GM18498 (cell line): ENCODE results near the gene CRTC2.
"Not testable (repeated sequence)": the region's sequence is repeated elsewhere in the genome, so short reads cannot be mapped to it uniquely, and the experiment has no call there.

ENCODE experiments used
- ATAC-seq: cut with Tn5 transposase; IDR thresholded peaks from one replicate; pipeline ENCODE4 v1.9.1; 2021; ENCODE audit warnings: mild to moderate bottlenecking, moderate library complexity; ENCODE audit not compliant: unreplicated experiment

CRTC2 gene, protein sequence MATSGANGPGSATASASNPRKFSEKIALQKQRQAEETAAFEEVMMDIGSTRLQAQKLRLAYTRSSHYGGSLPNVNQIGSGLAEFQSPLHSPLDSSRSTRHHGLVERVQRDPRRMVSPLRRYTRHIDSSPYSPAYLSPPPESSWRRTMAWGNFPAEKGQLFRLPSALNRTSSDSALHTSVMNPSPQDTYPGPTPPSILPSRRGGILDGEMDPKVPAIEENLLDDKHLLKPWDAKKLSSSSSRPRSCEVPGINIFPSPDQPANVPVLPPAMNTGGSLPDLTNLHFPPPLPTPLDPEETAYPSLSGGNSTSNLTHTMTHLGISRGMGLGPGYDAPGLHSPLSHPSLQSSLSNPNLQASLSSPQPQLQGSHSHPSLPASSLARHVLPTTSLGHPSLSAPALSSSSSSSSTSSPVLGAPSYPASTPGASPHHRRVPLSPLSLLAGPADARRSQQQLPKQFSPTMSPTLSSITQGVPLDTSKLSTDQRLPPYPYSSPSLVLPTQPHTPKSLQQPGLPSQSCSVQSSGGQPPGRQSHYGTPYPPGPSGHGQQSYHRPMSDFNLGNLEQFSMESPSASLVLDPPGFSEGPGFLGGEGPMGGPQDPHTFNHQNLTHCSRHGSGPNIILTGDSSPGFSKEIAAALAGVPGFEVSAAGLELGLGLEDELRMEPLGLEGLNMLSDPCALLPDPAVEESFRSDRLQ

DNA sequence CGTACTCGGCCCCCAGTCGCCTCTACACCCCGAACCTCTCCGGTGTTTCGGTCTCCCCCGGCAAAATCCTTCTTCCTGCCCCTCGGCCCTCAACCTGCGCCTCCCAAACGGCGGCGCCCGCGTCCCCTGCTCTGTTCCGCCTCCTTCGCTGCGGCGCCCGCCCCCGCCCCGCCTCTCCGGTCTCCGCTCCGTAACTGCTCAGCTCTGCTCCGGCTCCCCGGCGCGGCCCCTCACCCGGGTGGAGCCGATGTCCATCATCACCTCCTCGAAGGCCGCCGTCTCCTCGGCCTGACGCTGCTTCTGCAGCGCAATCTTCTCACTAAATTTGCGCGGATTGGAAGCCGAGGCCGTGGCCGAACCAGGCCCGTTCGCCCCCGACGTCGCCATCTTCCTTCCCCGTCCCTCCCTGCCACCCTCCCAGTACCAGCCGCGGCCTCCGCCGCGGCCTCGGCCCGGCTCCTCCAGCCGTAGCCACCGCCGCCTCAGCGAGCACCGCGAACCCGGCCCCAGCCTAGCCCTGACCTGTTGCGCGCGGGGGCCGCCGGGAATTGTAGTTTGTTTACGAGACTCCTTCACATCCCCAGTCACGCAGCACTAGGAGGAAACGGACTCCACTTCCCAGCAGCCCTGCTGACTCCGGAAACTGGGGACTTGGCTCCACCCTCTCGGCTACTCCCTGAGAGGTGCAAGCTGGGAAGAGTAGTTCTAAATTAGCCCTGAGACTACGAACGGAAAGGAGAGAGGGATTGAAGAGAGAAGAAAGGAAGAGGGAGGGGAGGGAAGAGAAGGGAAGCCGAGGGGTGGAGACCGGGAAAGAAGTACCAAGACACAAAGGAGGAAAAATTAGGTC is at the start of gene CRTC2:
Gene CRTC2, minus strand, starts transcription at position 502 of the 850 bp plus-strand sequence. Its CDS starts 115 bp downstream, at position 387.
- ATAC-seq, result peak; percentile 78

- ATAC-seq, result no peak
Observed at GRCh38 chr1:154006136-154006535, 47.7 kb upstream of the CRTC2 start.

GRCh38 chr1:154000420-154000819 is 42.0 kb upstream of the CRTC2 start:
- no peak for ATAC-seq

GRCh38 chr1:153996882-153997281 is 38.5 kb upstream of the CRTC2 start:
- ATAC-seq, result not testable (repeated sequence)

GRCh38 chr1:153995640-153996039 is 37.2 kb upstream of the CRTC2 start:
- no peak for ATAC-seq

GRCh38 chr1:153995202-153995601 is 36.8 kb upstream of the CRTC2 start:
- no peak for ATAC-seq

GRCh38 chr1:153991806-153992205 is 33.4 kb upstream of the CRTC2 start:
- ATAC-seq, result no peak

DNA sequence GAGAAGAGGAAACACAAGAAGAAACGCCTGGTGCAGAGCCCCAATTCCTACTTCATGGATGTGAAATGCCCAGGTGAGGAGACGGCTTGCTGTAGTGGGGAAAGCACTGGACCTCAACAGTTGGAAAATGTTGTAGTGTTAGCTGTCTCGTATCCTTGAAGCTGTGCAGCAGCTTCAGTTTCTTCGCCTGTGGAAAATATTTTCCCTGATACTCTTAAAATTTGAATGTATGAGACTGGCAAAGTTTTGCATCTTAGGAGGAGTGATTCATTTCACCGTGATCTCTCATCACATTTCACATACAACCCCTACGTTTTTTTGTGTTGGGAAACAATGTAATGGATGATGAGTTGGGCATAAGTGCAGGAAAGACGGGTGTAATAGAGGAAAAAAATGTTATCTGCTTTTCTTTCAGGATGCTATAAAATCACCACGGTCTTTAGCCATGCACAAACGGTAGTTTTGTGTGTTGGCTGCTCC is 32.8 kb upstream of the CRTC2 start:
- no peak for ATAC-seq

- ATAC-seq, result peak; percentile 74
Observed at GRCh38 chr1:153990468-153991150, 32.2 kb upstream of the CRTC2 start, which contains the start of gene RPS27. RPS27 (plus strand) TSS chr1:153990762; CDS start chr1:153990797, 35 bp downstream.

DNA sequence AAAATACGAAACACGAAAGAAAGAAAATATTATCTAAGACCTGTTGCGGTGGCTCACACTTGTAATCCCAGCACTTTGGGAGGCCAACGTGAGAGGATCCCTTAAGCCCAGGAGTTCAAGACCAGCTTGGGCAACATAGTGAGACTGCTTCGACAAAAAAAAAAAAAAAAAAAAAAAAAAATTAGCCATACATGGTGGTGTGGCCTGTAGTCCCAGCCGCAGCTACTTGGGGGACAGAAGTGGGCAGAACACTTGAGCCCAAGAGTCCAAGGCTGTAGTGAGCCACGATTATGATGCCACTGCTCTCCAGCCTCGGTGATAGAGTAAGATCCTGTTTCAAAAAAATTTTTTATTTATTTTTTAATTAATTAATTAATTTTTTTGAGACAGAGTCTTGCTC is 29.2 kb upstream of the CRTC2 start:
- ATAC-seq, result no peak

DNA sequence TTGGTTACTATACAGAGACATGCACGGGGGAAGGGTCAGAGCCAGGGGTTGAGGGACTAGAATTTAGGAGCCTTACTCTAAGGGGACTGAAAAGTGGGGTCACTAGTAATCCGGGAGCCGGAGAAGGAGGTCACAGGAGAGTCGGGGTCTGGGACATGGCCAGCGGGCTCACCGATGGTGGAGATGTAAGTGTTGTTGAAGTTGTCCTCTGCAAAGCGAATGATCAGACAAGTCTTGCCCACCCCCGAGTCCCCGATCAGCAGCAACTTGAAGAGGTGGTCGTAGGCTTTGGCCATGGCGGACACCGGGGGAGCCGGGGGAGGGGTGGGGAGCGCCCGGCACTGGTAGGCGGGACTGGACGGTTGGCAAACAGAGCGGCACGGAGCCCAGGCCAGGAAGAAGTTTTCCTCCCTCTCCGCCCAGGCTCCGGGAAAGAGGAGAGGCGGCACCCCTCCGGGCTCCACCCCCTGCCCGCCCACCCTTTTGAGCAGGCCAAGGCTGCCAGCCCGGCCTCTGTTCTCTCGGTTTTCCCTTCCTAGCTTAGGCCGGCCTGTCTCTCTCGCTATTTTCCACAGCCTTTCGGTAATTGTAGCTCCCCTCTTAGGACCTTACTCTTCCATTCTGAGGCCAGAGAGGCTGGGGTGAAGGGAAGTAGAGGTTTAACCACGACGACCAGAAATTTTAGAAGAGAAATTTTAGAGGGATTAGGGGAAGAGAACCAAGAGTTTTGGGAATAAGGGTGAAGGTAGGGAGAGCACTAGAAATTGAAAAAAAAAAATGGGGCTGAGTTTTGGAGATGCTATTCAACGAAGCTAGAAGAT is 27.7 kb upstream of the CRTC2 start, which contains the start of gene RAB13:
Gene RAB13, minus strand, starts transcription at position 399 of the 821 bp plus-strand sequence. Its CDS starts 103 bp downstream, at position 296.
- ATAC-seq, result no peak

GRCh38 chr1:153985341-153985912 is 27.0 kb upstream of the CRTC2 start:
- ATAC-seq, result no peak

- ATAC-seq, result no peak
Observed at GRCh38 chr1:153984123-153984894, 25.9 kb upstream of the CRTC2 start.

DNA sequence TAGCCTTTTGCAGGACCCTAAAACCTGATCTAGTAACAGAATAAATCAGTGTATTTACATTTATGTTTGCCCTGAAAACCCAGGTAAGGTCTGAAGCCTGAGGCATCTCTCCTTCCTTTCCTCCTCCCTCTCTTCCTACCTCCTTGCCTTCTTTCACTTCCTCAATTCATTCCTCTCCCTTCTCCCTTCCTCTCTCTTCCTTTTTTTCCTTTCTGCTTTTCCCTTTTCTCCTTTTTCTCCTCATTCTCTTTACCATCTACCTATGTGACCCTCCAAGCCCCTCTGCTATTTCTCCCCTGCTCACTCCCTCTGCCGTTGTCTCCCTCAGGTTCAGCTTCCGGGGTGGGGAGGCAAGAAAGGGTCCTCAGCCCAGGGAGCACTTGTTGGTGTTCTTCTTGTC is 23.3 kb upstream of the CRTC2 start:
- ATAC-seq, result not testable (repeated sequence)

DNA sequence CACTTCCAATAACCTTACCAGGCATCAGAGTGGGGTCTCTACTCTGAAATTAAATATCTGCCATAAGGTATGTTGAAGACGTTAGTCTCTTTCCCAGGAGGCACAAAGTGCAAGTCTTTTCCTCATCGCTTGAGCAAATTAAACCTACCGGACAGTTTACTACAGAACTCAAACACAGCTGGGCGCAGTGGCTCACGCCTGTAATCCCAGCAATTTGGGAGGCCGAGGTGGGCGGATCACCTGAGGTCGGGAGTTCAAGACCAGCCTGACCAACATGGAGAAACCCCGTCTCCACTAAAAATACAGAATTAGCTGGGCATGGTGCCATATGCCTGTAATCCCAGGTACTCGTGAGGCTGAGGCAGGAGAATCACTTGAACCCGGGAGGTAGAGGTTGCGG is 20.7 kb upstream of the CRTC2 start:
- ATAC-seq, result not testable (repeated sequence)

- no peak for ATAC-seq
Observed at GRCh38 chr1:153978274-153978909, 20.0 kb upstream of the CRTC2 start.

- ATAC-seq, result peak; percentile 83
Observed at GRCh38 chr1:153977250-153978240, 19.1 kb upstream of the CRTC2 start, which contains the start of gene JTB. JTB (minus strand) TSS chr1:153977674; CDS start chr1:153977252, 422 bp downstream.
